ENCODE measurements around the gene ZMYND10.

ZMYND10 gene

DNA sequence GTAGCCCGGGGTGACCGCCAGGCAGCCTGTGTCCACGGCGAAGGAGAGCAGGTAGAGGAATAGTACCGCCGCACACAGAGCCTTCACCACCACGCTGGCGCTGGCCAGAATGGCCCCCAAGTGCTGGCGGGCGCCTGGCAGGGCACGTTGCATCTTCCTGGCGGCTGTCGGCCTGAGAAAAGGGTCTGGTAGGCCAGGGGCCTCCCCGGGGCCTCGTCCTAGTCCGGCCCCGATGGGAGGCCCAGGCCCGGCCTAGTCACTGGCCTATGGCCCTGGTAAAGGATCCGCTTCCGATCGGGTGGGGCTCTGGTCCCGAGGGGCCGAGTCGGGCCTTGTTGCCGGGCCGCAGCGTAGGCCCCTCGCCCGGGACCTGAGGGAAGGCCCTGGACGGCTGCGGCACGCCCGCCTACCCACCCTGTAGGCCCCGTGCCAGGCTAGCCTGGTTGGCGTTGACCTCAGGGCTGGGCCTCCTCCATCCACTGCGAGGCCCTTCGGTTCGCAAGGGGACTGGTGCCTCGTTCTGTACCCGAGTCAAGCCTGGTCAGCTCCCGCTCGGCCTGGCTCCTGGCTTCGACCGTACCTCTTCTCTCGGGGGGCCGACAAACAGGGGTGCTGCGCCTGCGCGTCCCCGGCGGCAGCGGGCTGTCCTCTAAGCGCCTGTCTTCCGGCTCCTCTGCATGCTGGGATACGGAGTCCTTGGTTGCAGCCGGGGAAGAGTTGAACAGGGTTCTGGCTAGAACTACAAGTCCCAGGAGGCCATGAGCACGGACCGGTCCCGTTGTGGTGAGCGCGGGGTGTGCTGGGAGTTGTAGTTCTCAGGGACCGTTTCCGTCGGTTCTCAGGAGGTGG, 13.6 kb upstream of the ZMYND10 start, which contains the start of gene TMEM115:
TMEM115 (minus strand) TSS at position 611 of the 849 bp plus-strand sequence; CDS start at position 153, 458 bp downstream.
- peaks cover 3% of the 10 kb centered on the region for H3K36me3 ChIP-seq (ENCODE audit: control insufficient read depth, insufficient read depth, low read length)
- H2BK120ac ChIP-seq (ENCODE audit: low read depth, low read length), result no peak within 1 kb of the TSS
- H3K4me1 ChIP-seq (ENCODE audit: control insufficient read depth, low read depth, low read length), result peaks cover 18% of the 10 kb centered on the region
- H3K23ac ChIP-seq (ENCODE audit: low read length), result peak within 1 kb of the TSS; percentile 89
- peak within 1 kb of the TSS; percentile 73 for H2BK5ac ChIP-seq (ENCODE audit: low read length)
- peak within 1 kb of the TSS; percentile 21 for H4K5ac ChIP-seq (ENCODE audit: low read length)
- H2BK15ac ChIP-seq (replicated peaks; ENCODE audit: low read depth), result no peak within 1 kb of the TSS
- WGBS (ENCODE audit: extremely low coverage, insufficient coverage, low lambda C conversion rate), result no CpG with 5 or more reads among the region's 64 CpGs
- no peak within 1 kb of the TSS for H4K8ac ChIP-seq (ENCODE audit: low read depth, low read length)
- H3K27me3 ChIP-seq (ENCODE audit: insufficient read depth, low read length, poor library complexity), result no peaks in the 10 kb centered on the region
- H3K9ac ChIP-seq (ENCODE audit: low read length), result peak within 1 kb of the TSS; percentile 97
- H3K79me1 ChIP-seq (ENCODE audit: low read length), result peaks cover 28% of the 10 kb centered on the region
- peaks cover 17% of the 10 kb centered on the region for H3K79me2 ChIP-seq (ENCODE audit: control insufficient read depth, insufficient read depth, low read length)
- H3K18ac ChIP-seq (ENCODE audit: low read length), result no peak within 1 kb of the TSS
- peak within 1 kb of the TSS; percentile 25 for H3K4ac ChIP-seq (ENCODE audit: low read depth, low read length)
- no peak within 1 kb of the TSS for H2AK5ac ChIP-seq (ENCODE audit: low read length)
- peak within 1 kb of the TSS; percentile 92 for H3K4me2 ChIP-seq (ENCODE audit: low read length)
- peak within 1 kb of the TSS; percentile 100 for H3K56ac ChIP-seq (ENCODE audit: low read length)
- DNase-seq, result peak; percentile 99
- peak within 1 kb of the TSS; percentile 87 for H3K4me3 ChIP-seq (ENCODE audit: low read length)
- no peak within 1 kb of the TSS for H3K27ac ChIP-seq (ENCODE audit: low read depth, low read length)

DNA sequence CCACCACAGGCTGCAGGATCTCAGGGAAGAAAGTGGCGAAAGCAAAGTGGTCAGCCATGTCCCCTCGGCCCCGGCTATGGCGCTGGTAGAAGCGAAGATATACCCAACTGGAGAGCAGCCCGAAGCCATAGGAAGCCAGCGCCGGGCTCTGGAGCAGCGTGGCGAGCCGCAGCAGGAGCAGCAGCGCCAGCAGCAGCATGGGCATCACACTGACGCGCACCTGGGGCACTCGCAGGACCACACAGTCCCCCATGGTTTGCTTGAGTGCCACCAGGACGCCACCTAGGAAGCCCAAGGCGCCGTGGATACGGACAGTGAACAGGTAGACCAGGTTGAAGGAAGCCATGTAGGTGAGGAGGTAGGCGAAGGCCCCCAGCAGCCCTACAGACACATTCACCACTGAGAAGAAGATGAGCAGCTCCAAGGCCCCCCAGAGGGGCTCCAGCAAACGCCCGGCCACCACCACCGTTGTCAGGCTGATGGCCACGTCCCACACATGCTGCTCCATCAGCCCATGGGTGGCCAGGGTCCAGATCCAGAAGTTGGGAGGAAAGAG, 12.9 kb upstream of the ZMYND10 start:
- Histone ChIP-seq H3K36me3 (ENCODE audit: control insufficient read depth, insufficient read depth, low read length) (peaks cover 3% of the 10 kb centered on the region), H4K5ac (ENCODE audit: low read length) (no peak overlapping the region), H3K4me1 (ENCODE audit: control insufficient read depth, low read depth, low read length) (peaks cover 18% of the 10 kb centered on the region), H4K8ac (ENCODE audit: low read depth, low read length) (no peak overlapping the region), H3K23ac (ENCODE audit: low read length) (peak overlapping the region; percentile 24), H3K79me2 (ENCODE audit: control insufficient read depth, insufficient read depth, low read length) (peaks cover 17% of the 10 kb centered on the region), H3K27me3 (ENCODE audit: insufficient read depth, low read length, poor library complexity) (no peaks in the 10 kb centered on the region), H3K4me2 (ENCODE audit: low read length) (peak overlapping the region; percentile 77), H3K27ac (ENCODE audit: low read depth, low read length) (no peak overlapping the region), H2BK5ac (ENCODE audit: low read length) (no peak overlapping the region), H3K56ac (ENCODE audit: low read length) (peak overlapping the region; percentile 100), H2BK120ac (ENCODE audit: low read depth, low read length) (no peak overlapping the region), H3K9ac (ENCODE audit: low read length) (peak overlapping the region; percentile 97), H2AK5ac (ENCODE audit: low read length) (no peak overlapping the region), H3K79me1 (ENCODE audit: low read length) (peaks cover 28% of the 10 kb centered on the region), H3K4ac (ENCODE audit: low read depth, low read length) (no peak overlapping the region), H3K4me3 (ENCODE audit: low read length) (peak overlapping the region; percentile 87), H2BK15ac (replicated peaks; ENCODE audit: low read depth) (no peak overlapping the region), H3K18ac (ENCODE audit: low read length) (no peak overlapping the region)
- no CpG with 5 or more reads among the region's 24 CpGs for WGBS (ENCODE audit: extremely low coverage, insufficient coverage, low lambda C conversion rate)
- DNase-seq, result no peak

DNA sequence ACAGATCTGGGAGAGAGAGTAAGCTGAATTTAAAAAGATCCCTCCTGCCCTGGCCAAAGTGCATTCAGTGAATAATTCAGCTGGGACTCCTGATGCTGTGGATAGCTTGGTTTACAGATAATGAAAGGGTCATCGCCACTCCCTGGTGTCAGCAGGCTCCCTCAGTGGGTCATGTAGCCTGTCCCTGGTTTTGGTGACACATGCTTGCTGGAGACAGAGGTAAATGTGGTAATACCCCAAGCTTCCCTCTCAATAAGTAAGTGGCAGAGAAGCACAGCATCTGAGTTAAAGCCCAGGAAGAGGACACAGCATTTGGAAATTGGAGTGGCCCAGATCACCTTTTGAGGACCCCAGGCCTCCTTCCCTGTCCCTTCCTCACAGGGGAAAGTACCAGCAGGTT, 11.9 kb upstream of the ZMYND10 start:
- H4K8ac ChIP-seq (ENCODE audit: low read depth, low read length), result no peak overlapping the region
- no peak overlapping the region for H2BK5ac ChIP-seq (ENCODE audit: low read length)
- H3K79me1 ChIP-seq (ENCODE audit: low read length), result peaks cover 28% of the 10 kb centered on the region
- peak overlapping the region; percentile 12 for H3K56ac ChIP-seq (ENCODE audit: low read length)
- H3K4ac ChIP-seq (ENCODE audit: low read depth, low read length), result no peak overlapping the region
- peaks cover 18% of the 10 kb centered on the region for H3K4me1 ChIP-seq (ENCODE audit: control insufficient read depth, low read depth, low read length)
- no peak overlapping the region for H4K5ac ChIP-seq (ENCODE audit: low read length)
- DNase-seq, result no peak
- H3K18ac ChIP-seq (ENCODE audit: low read length), result no peak overlapping the region
- H3K4me2 ChIP-seq (ENCODE audit: low read length), result peak overlapping the region; percentile 77
- H2BK15ac ChIP-seq (replicated peaks; ENCODE audit: low read depth), result no peak overlapping the region
- no peak overlapping the region for H2AK5ac ChIP-seq (ENCODE audit: low read length)
- H3K9ac ChIP-seq (ENCODE audit: low read length), result peak overlapping the region; percentile 97
- peaks cover 3% of the 10 kb centered on the region for H3K36me3 ChIP-seq (ENCODE audit: control insufficient read depth, insufficient read depth, low read length)
- no peak overlapping the region for H3K27ac ChIP-seq (ENCODE audit: low read depth, low read length)
- no peak overlapping the region for H3K4me3 ChIP-seq (ENCODE audit: low read length)
- no peaks in the 10 kb centered on the region for H3K27me3 ChIP-seq (ENCODE audit: insufficient read depth, low read length, poor library complexity)
- H3K79me2 ChIP-seq (ENCODE audit: control insufficient read depth, insufficient read depth, low read length), result peaks cover 17% of the 10 kb centered on the region
- WGBS (ENCODE audit: extremely low coverage, insufficient coverage, low lambda C conversion rate), result no CpG with 5 or more reads among the region's 1 CpG
- no peak overlapping the region for H3K23ac ChIP-seq (ENCODE audit: low read length)
- no peak overlapping the region for H2BK120ac ChIP-seq (ENCODE audit: low read depth, low read length)

DNA sequence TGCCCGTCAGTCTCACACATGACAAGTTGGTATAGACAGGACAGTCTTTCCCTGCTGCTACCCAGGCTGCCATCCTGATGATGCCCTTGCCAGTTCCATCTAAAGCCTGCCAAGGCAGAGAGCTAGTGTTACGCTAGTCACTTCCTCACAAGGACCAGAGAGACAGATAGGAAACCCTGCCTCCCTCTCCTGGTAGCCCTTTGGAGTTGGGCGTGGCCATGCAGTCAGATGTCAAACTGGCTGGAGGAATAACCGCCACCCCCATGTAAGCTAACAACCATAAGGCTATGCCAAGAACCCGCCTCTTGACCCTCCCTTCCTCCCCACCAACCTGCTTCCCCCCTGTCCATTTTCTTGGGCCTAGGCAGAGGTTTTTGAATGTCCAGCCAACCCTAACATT, 11.0 kb upstream of the ZMYND10 start:
- H3K9ac ChIP-seq (ENCODE audit: low read length), result peak overlapping the region; percentile 97
- WGBS (ENCODE audit: extremely low coverage, insufficient coverage, low lambda C conversion rate), result no CpG with 5 or more reads among the region's 5 CpGs
- H4K5ac ChIP-seq (ENCODE audit: low read length), result no peak overlapping the region
- peaks cover 28% of the 10 kb centered on the region for H3K79me1 ChIP-seq (ENCODE audit: low read length)
- H3K18ac ChIP-seq (ENCODE audit: low read length), result no peak overlapping the region
- no peak overlapping the region for H3K27ac ChIP-seq (ENCODE audit: low read depth, low read length)
- H4K8ac ChIP-seq (ENCODE audit: low read depth, low read length), result no peak overlapping the region
- H3K36me3 ChIP-seq (ENCODE audit: control insufficient read depth, insufficient read depth, low read length), result peaks cover 3% of the 10 kb centered on the region
- no peak overlapping the region for H2BK5ac ChIP-seq (ENCODE audit: low read length)
- H3K56ac ChIP-seq (ENCODE audit: low read length), result no peak overlapping the region
- no peak overlapping the region for H2BK15ac ChIP-seq (replicated peaks; ENCODE audit: low read depth)
- peaks cover 17% of the 10 kb centered on the region for H3K79me2 ChIP-seq (ENCODE audit: control insufficient read depth, insufficient read depth, low read length)
- no peak overlapping the region for H3K4ac ChIP-seq (ENCODE audit: low read depth, low read length)
- H2AK5ac ChIP-seq (ENCODE audit: low read length), result no peak overlapping the region
- H3K4me1 ChIP-seq (ENCODE audit: control insufficient read depth, low read depth, low read length), result peaks cover 18% of the 10 kb centered on the region
- H3K4me3 ChIP-seq (ENCODE audit: low read length), result no peak overlapping the region
- no peak overlapping the region for H3K23ac ChIP-seq (ENCODE audit: low read length)
- no peak for DNase-seq
- H3K27me3 ChIP-seq (ENCODE audit: insufficient read depth, low read length, poor library complexity), result no peaks in the 10 kb centered on the region
- no peak overlapping the region for H2BK120ac ChIP-seq (ENCODE audit: low read depth, low read length)
- no peak overlapping the region for H3K4me2 ChIP-seq (ENCODE audit: low read length)

DNA sequence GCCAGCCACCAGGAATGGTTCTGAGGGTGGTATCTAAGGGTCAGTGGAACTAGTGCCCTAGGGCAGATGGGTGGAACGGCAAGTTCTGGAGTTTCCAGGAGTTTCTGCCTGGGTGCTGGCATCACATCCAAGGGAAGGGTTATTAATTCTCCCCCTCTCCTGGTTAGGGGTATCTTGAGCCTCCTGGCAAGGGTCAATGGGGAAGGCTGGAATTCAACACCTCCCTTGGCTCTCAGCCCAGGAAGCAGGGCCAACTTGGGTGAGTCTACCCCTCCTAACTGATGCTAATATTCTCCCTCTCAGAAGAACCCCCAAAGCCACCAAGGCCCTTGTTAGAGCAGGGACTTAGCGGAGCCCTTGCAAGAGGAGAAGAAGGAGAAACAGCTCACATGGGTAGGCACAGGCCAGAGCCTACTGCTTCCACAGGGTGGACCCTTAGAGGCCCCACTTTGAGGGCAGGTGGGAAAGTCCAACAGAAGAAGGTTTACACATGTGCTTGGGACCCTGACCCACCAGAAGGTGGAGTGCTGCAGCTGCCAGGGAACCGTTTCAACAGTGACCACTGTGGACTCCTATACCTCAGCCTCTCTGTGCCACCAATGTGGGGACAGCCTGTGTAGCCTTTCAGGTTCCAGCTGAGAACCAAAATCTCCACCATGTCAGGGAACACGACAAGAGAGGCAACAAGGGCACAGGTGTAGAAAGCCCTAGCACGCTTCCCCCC, 10.5 kb upstream of the ZMYND10 start:
- peaks cover 3% of the 10 kb centered on the region for H3K36me3 ChIP-seq (ENCODE audit: control insufficient read depth, insufficient read depth, low read length)
- no peak overlapping the region for H3K4me2 ChIP-seq (ENCODE audit: low read length)
- no peak overlapping the region for H3K4me3 ChIP-seq (ENCODE audit: low read length)
- no peaks in the 10 kb centered on the region for H3K27me3 ChIP-seq (ENCODE audit: insufficient read depth, low read length, poor library complexity)
- no peak overlapping the region for H3K23ac ChIP-seq (ENCODE audit: low read length)
- no peak overlapping the region for H2BK15ac ChIP-seq (replicated peaks; ENCODE audit: low read depth)
- no peak overlapping the region for H3K18ac ChIP-seq (ENCODE audit: low read length)
- no peak overlapping the region for H2BK5ac ChIP-seq (ENCODE audit: low read length)
- H2BK120ac ChIP-seq (ENCODE audit: low read depth, low read length), result no peak overlapping the region
- H3K79me2 ChIP-seq (ENCODE audit: control insufficient read depth, insufficient read depth, low read length), result peaks cover 17% of the 10 kb centered on the region
- no CpG with 5 or more reads among the region's 5 CpGs for WGBS (ENCODE audit: extremely low coverage, insufficient coverage, low lambda C conversion rate)
- H3K79me1 ChIP-seq (ENCODE audit: low read length), result peaks cover 28% of the 10 kb centered on the region
- H3K4me1 ChIP-seq (ENCODE audit: control insufficient read depth, low read depth, low read length), result peaks cover 21% of the 10 kb centered on the region
- no peak overlapping the region for H3K56ac ChIP-seq (ENCODE audit: low read length)
- H3K4ac ChIP-seq (ENCODE audit: low read depth, low read length), result no peak overlapping the region
- no peak for DNase-seq
- H3K27ac ChIP-seq (ENCODE audit: low read depth, low read length), result no peak overlapping the region
- no peak overlapping the region for H4K8ac ChIP-seq (ENCODE audit: low read depth, low read length)
- H2AK5ac ChIP-seq (ENCODE audit: low read length), result no peak overlapping the region
- H3K9ac ChIP-seq (ENCODE audit: low read length), result no peak overlapping the region
- H4K5ac ChIP-seq (ENCODE audit: low read length), result no peak overlapping the region
